Activated CD4-positive, alpha-beta memory T cell treated with anti-CD3 and anti-CD28 coated beads, Interleukin-2, amount 10 ng/mL, durations not matched to agents 7 days and 5 days (primary cell): ENCODE results near the gene SGF29. TPM values are rescaled to one million over a fixed set of nuclear protein-coding genes. Genes with fewer than 3 reads are reported as not detected.

Experiments used
- total RNA-seq, 2 experiments: library from RNA; stranded (reverse); gene quantifications; one replicate each; pipeline ENCODE4 v1.2.3, GENCODE V29; 2021

SGF29 gene
- total RNA-seq, 2 experiments from 2014 or later = 25.8 to 28.0 TPM

Other genes starting within 250 kb of the SGF29 start
- 1 to 10 TPM in 1 of 2 experiments, under 1 TPM in 1; 0.60 to 1.5 TPM for gene NPIPB6, start 190.4 kb upstream of the SGF29 start, total RNA-seq
- gene EIF3CL, start 150.1 kb upstream of the SGF29 start, total RNA-seq = 10 to 100 TPM; 42.0 to 51.0 TPM
- gene NPIPB7, start 81.6 kb upstream of the SGF29 start, total RNA-seq = under 1 TPM in 1 of 2 experiments, not detected in 1; 0.25 TPM
- gene CLN3, start 61.8 kb upstream of the SGF29 start, total RNA-seq = 10 to 100 TPM; 42.9 to 45.4 TPM
- gene APOBR, start 59.3 kb upstream of the SGF29 start, total RNA-seq = 10 to 100 TPM; 20.9 TPM
- not detected for gene IL27, start 47.1 kb upstream of the SGF29 start, total RNA-seq
- not detected for gene NUPR1, start 14.9 kb upstream of the SGF29 start, total RNA-seq
- under 1 TPM; 0.13 to 0.15 TPM for gene SULT1A2, start 43.1 kb downstream of the SGF29 start, total RNA-seq
- 1 to 10 TPM; 5.5 to 6.2 TPM for gene SULT1A1, start 56.1 kb downstream of the SGF29 start, total RNA-seq
- gene NPIPB8, start 84.1 kb downstream of the SGF29 start, total RNA-seq = under 1 TPM in 1 of 2 experiments, not detected in 1; 0.30 TPM
- gene EIF3C, start 157.5 kb downstream of the SGF29 start, total RNA-seq = 100 to 1,000 TPM; 415 to 434 TPM
- 1 to 10 TPM; 1.7 to 2.7 TPM for gene NPIPB9, start 197.9 kb downstream of the SGF29 start, total RNA-seq